Neural cell (in vitro differentiated cells): ENCODE data around the gene SLC17A9. TPM values are rescaled to one million over a fixed set of nuclear protein-coding genes. Genes with fewer than 3 reads are reported as not detected.
"Not testable (repeated sequence)": the region's sequence is repeated elsewhere in the genome, so short reads cannot be mapped to it uniquely, and the experiment has no call there.

Experiments used
- H2AFZ ChIP-seq: fragments of 200-600, 300-800 bp; sonication (generic), shearing (Covaris generic); 2 replicates; pipeline ENCODE4 v1.6.0; 2014; ENCODE audit warnings: low read depth, mild to moderate bottlenecking, antibody characterized with exemption, low read length, moderate library complexity
- H3F3A ChIP-seq: fragments of 200-600 bp; shearing (Covaris generic); 2 replicates; pipeline ENCODE4 v1.6.1; 2016; ENCODE audit warnings: mild to moderate bottlenecking, moderate library complexity, mixed read lengths, antibody characterized with exemption, low read length; ENCODE audit not compliant: insufficient read depth, poor library complexity, severe bottlenecking
- H3K27ac ChIP-seq: fragments of 200-600, 300-800 bp; sonication (generic), shearing (Covaris generic); 2 replicates; pipeline ENCODE4 v1.5.1; 2014; ENCODE audit warnings: mild to moderate bottlenecking, low read length, moderate library complexity
- H3K27me3 ChIP-seq: fragments of 300-800, 200-600 bp; sonication (generic), shearing (Covaris generic); 2 replicates; pipeline ENCODE4 v1.6.0; 2014; ENCODE audit warnings: mild to moderate bottlenecking, low read depth, low read length, moderate library complexity; ENCODE audit not compliant: insufficient read depth
- H3K36me3 ChIP-seq: fragments of 300-800, 200-600 bp; sonication (generic), shearing (Covaris generic); 2 replicates; pipeline ENCODE4 v1.5.1; 2014; ENCODE audit warnings: mild to moderate bottlenecking, antibody characterized with exemption, low read length, moderate library complexity; ENCODE audit not compliant: insufficient read depth
- H3K4me2 ChIP-seq: fragments of 300-800, 200-600 bp; sonication (generic), shearing (Covaris generic); 2 replicates; pipeline ENCODE4 v1.6.0; 2014; ENCODE audit warnings: mild to moderate bottlenecking, low read length
- H3K4me3 ChIP-seq: fragments of 300-800, 200-600 bp; sonication (generic), shearing (Covaris generic); 2 replicates; pipeline ENCODE4 v1.5.1; 2014; ENCODE audit warnings: mild to moderate bottlenecking, low read length, moderate library complexity
- H3K79me2 ChIP-seq: fragments of 200-600 bp; shearing (Covaris generic); replicated peaks from 2 replicates; pipeline ENCODE4 v1.6.0; 2014; ENCODE audit warnings: mild to moderate bottlenecking, low read length, moderate library complexity; ENCODE audit not compliant: insufficient read depth
- H3K9ac ChIP-seq: fragments of 300-800, 200-600 bp; sonication (generic), shearing (Covaris generic); 2 replicates; pipeline ENCODE4 v1.6.1; 2016; ENCODE audit warnings: mild to moderate bottlenecking, low read length, mixed read lengths
- H3K9me2 ChIP-seq: fragments of 200-600 bp; shearing (Covaris generic); 2 replicates; pipeline ENCODE4 v1.6.1; 2016; ENCODE audit warnings: mild to moderate bottlenecking, low read length, mixed read lengths; ENCODE audit not compliant: insufficient read depth
- H3K9me3 ChIP-seq: fragments of 200-600, 300-800 bp; sonication (generic), shearing (Covaris generic); 2 replicates; pipeline ENCODE4 v1.6.1; 2016; ENCODE audit warnings: mild to moderate bottlenecking, mixed run types, low read length, moderate library complexity, mixed read lengths
- H4K20me1 ChIP-seq: fragments of 200-600 bp; shearing (Covaris generic); 2 replicates; pipeline ENCODE4 v1.6.1; 2016; ENCODE audit warnings: mild to moderate bottlenecking, mixed run types; ENCODE audit not compliant: insufficient read depth
- EP300 ChIP-seq: fragments of 450-650 bp; conservative IDR thresholded peaks from 2 replicates; pipeline ENCODE4 v1.6.1; 2014; ENCODE audit warnings: antibody characterized with exemption, mild to moderate bottlenecking, moderate library complexity; ENCODE audit not compliant: poor library complexity, severe bottlenecking
- EZH2 ChIP-seq: fragments of 200-600, 300-800 bp; shearing (Covaris generic), sonication (generic); IDR thresholded peaks from 2 replicates; pipeline ENCODE4 v1.6.1; 2014; ENCODE audit warnings: antibody characterized with exemption, low read length, borderline replicate concordance, mild to moderate bottlenecking; ENCODE audit not compliant: insufficient read depth, poor library complexity, severe bottlenecking
- MXI1 ChIP-seq: fragments of 450-650 bp; conservative IDR thresholded peaks from 2 replicates; pipeline ENCODE4 v1.6.1; 2014; ENCODE audit warnings: antibody characterized with exemption, mild to moderate bottlenecking; ENCODE audit not compliant: poor library complexity, severe bottlenecking
- POLR2AphosphoS5 ChIP-seq: IDR thresholded peaks from 2 replicates; pipeline ENCODE4 v1.6.1; 2012
- RAD21 ChIP-seq: fragments of 450-650 bp; conservative IDR thresholded peaks from 2 replicates; pipeline ENCODE4 v1.6.1; 2014; ENCODE audit warnings: antibody characterized with exemption, mild to moderate bottlenecking, moderate library complexity
- SMC3 ChIP-seq: fragments of 450-650 bp; conservative IDR thresholded peaks from 2 replicates; pipeline ENCODE4 v1.6.1; 2014; ENCODE audit warnings: antibody characterized with exemption, mild to moderate bottlenecking, moderate library complexity; ENCODE audit not compliant: poor library complexity
- TAF1 ChIP-seq: IDR thresholded peaks from 2 replicates; pipeline ENCODE4 v1.6.1; 2012; ENCODE audit warnings: low read depth
- polyA plus RNA-seq: library from polyadenylated mRNA; depleted of rRNA; stranded (reverse); fragments of >200 nt; gene quantifications from 2 replicates; pipeline ENCODE4 v1.2.3, GENCODE V29; 2014
- TF ChIP-seq, protein P1 (sequence below): fragments of 450-650 bp; IDR thresholded peaks from 2 replicates; pipeline ENCODE4 v1.5.1; 2014; ENCODE audit warnings: antibody characterized with exemption, mild to moderate bottlenecking, moderate library complexity; ENCODE audit not compliant: poor library complexity, severe bottlenecking
- TF ChIP-seq, protein P2 (sequence below): IDR thresholded peaks from 2 replicates; pipeline ENCODE4 v1.6.1; 2012; ENCODE audit warnings: borderline replicate concordance

Gene SLC17A9
- polyA plus RNA-seq, 1 donor from 2014 or later: not detected

DNA sequence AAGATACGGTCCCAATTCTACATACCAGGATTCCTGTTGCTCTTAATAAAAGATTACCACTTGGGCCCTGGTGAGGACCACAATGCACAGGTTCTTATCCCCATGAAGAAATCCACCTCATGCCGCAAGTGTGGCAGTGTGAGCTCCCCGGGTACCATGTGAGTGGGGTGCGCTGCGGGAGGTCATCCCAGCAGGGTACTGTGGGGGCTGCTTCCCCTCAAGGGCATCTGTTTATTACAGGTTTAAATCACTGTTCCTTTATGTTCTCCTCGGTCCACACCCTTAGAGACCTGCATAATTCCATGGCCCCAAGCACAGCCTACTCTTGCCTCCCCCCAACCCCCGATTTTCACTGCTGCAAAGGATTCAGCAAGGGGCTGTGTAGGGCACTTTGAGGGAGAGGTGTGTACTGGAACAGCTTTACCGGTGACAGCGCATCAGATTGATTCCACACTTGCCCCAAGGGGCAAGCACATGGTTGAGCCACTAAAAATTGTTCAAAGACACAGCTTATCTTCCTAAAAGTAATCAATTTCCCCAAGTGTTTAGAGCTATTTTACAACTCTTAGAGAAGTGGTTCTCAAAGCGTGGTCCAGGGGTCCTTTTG is 32.4 kb upstream of the SLC17A9 start:
- Histone ChIP-seq H3F3A (no peaks in the 10 kb centered on the region), H3K9me2 (no peaks in the 10 kb centered on the region), H4K20me1 (peaks cover 38% of the 10 kb centered on the region), H2AFZ (no peak overlapping the region), H3K9ac (no peak overlapping the region), H3K36me3 (no peaks in the 10 kb centered on the region), H3K4me3 (no peak overlapping the region), H3K9me3 (no peaks in the 10 kb centered on the region), H3K27ac (no peak overlapping the region), H3K4me2 (no peak overlapping the region), H3K27me3 (no peaks in the 10 kb centered on the region), H3K79me2 (peaks cover 98% of the 10 kb centered on the region)
- TF ChIP-seq RAD21: no peak

DNA sequence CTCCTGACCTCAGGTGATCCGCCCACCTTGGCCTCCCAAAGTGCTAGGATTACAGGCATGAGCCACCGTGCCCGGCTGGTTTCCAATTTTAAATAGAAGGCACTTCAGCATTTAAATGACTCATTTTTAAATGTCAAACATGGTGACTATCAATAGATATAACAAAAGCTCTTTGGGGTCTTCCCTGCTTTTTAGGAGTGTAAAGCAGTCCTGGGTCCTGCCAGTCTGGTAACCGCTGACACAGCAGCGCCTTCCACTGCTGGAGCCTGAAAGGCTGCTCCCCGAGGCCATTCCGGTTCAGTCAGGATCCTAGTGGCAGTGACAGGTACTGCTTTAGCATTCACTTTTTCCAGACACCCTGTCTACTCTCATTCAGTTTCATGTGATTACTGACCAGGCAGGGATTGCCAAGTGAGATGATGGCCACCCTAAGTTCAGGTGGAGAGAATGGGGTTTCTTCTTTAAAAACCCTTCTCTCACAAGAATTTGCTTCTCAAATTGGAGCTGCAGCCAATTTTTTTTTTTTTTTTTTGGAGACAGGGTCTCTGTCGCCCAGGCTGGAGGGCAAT is 31.3 kb upstream of the SLC17A9 start:
- Histone ChIP-seq H3K9me3 (no peaks in the 10 kb centered on the region), H3K9me2 (no peaks in the 10 kb centered on the region), H3K4me3 (no peak overlapping the region), H2AFZ (no peak overlapping the region), H3K79me2 (peaks cover 95% of the 10 kb centered on the region), H3K36me3 (no peaks in the 10 kb centered on the region), H3K9ac (no peak overlapping the region), H4K20me1 (peaks cover 32% of the 10 kb centered on the region), H3K4me2 (no peak overlapping the region), H3F3A (peaks cover 3% of the 10 kb centered on the region), H3K27ac (no peak overlapping the region), H3K27me3 (no peaks in the 10 kb centered on the region)
- TF ChIP-seq SMC3: no peak
- peak; percentile 47 for TF ChIP-seq POLR2AphosphoS5
- no peak for TF ChIP-seq EZH2
- TF ChIP-seq, protein P1, sequence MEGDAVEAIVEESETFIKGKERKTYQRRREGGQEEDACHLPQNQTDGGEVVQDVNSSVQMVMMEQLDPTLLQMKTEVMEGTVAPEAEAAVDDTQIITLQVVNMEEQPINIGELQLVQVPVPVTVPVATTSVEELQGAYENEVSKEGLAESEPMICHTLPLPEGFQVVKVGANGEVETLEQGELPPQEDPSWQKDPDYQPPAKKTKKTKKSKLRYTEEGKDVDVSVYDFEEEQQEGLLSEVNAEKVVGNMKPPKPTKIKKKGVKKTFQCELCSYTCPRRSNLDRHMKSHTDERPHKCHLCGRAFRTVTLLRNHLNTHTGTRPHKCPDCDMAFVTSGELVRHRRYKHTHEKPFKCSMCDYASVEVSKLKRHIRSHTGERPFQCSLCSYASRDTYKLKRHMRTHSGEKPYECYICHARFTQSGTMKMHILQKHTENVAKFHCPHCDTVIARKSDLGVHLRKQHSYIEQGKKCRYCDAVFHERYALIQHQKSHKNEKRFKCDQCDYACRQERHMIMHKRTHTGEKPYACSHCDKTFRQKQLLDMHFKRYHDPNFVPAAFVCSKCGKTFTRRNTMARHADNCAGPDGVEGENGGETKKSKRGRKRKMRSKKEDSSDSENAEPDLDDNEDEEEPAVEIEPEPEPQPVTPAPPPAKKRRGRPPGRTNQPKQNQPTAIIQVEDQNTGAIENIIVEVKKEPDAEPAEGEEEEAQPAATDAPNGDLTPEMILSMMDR: peak; percentile 68
- TF ChIP-seq RAD21: peak; percentile 9
- TF ChIP-seq EP300: no peak

DNA sequence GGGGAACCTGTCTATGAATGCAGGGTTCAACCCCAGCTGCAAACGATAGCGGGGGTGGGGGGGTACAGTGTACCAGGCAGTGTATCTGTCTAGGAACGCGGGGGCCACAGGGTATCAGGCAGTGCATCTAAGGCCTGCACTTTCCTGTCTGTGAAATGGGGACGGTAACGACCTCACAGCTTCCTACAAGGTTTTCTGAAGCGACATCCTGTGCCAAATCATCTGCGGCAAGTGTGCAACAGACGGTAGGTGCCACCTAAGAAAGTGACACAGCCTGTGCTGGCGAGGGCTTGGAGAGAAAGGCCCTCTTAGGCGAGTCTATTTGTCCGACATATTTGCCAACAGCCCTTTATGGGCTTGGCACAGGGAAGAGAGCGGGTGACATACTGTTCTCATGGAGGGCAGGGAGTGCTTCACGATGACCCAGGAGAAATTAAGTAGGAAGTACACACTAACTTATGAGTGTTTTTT is 30.0 kb upstream of the SLC17A9 start:
- no peak overlapping the region for H3K9ac ChIP-seq
- H3K79me2 ChIP-seq: peaks cover 93% of the 10 kb centered on the region
- H4K20me1 ChIP-seq: peaks cover 32% of the 10 kb centered on the region
- no peak for TF ChIP-seq SMC3
- TF ChIP-seq POLR2AphosphoS5: no peak
- TF ChIP-seq RAD21: no peak
- TF ChIP-seq EZH2: no peak
- no peak for TF ChIP-seq TAF1
- TF ChIP-seq, protein P1: no peak
- TF ChIP-seq EP300: no peak
- TF ChIP-seq, protein P2, sequence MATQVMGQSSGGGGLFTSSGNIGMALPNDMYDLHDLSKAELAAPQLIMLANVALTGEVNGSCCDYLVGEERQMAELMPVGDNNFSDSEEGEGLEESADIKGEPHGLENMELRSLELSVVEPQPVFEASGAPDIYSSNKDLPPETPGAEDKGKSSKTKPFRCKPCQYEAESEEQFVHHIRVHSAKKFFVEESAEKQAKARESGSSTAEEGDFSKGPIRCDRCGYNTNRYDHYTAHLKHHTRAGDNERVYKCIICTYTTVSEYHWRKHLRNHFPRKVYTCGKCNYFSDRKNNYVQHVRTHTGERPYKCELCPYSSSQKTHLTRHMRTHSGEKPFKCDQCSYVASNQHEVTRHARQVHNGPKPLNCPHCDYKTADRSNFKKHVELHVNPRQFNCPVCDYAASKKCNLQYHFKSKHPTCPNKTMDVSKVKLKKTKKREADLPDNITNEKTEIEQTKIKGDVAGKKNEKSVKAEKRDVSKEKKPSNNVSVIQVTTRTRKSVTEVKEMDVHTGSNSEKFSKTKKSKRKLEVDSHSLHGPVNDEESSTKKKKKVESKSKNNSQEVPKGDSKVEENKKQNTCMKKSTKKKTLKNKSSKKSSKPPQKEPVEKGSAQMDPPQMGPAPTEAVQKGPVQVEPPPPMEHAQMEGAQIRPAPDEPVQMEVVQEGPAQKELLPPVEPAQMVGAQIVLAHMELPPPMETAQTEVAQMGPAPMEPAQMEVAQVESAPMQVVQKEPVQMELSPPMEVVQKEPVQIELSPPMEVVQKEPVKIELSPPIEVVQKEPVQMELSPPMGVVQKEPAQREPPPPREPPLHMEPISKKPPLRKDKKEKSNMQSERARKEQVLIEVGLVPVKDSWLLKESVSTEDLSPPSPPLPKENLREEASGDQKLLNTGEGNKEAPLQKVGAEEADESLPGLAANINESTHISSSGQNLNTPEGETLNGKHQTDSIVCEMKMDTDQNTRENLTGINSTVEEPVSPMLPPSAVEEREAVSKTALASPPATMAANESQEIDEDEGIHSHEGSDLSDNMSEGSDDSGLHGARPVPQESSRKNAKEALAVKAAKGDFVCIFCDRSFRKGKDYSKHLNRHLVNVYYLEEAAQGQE: no peak
- no peak for TF ChIP-seq MXI1
- no peak overlapping the region for H3K27ac ChIP-seq
- H3F3A ChIP-seq: peaks cover 3% of the 10 kb centered on the region
- H3K4me3 ChIP-seq: no peak overlapping the region
- no peak overlapping the region for H3K4me2 ChIP-seq
- H3K36me3 ChIP-seq: no peaks in the 10 kb centered on the region
- no peak overlapping the region for H2AFZ ChIP-seq
- no peaks in the 10 kb centered on the region for H3K9me3 ChIP-seq
- no peaks in the 10 kb centered on the region for H3K27me3 ChIP-seq
- no peaks in the 10 kb centered on the region for H3K9me2 ChIP-seq

DNA sequence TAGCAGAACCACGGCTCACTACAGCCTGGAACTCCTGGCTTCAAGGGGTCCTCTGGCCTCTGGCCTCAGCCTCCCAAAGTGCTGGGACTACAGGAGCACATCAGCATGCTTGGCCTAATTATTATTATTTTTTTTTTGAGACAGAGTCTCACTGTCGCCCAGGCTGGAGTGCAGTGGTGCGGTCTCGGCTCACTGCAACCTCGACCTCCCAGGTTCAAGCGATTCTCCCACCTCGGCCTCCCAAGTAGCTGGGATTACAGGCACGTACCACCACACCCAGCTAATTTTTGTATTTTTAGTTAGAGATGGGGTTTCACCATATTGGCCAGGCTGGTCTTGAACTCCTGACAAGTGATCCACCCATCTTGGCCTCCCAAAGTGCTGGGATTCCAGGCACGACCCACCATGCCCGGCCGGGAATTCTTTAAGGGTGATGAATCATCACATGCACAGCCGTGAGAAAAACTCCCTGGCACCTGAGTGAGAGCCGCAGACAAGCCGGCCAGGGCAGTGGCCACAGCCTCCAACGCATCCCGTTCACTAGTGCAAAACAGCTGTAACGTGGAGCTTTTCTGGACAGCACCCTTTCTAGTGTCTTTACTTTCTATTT is 29.3 kb upstream of the SLC17A9 start:
- H4K20me1 ChIP-seq: peaks cover 28% of the 10 kb centered on the region
- not testable (repeated sequence) for H3F3A ChIP-seq, H3K9me3 ChIP-seq, H3K27me3 ChIP-seq, H3K4me2 ChIP-seq, H3K27ac ChIP-seq, H3K9me2 ChIP-seq, H3K36me3 ChIP-seq, H2AFZ ChIP-seq, H3K9ac ChIP-seq
- peak overlapping the region; percentile 98 for H3K4me3 ChIP-seq
- peaks cover 93% of the 10 kb centered on the region for H3K79me2 ChIP-seq
